Fibroblast of lung (primary cell): Measurements from ENCODE around the gene AKNA. TPM values are rescaled to one million over a fixed set of nuclear protein-coding genes. Genes with fewer than 3 reads are reported as not detected.

Experiments used
- DNase-seq, 2 donors: peaks; one replicate each; pipeline versions ENCODE4 v3.0.0 to v3.0.0-alpha.2; 2010; ENCODE audit warnings: low read depth in 2 of 2
- H2AFZ ChIP-seq: 2 replicates; pipeline ENCODE4 v1.5.1; 2012; ENCODE audit warnings: low read length, control low read depth, inconsistent platforms
- H3K27ac ChIP-seq: 2 replicates; pipeline ENCODE4 v1.5.1; 2011; ENCODE audit warnings: low read length, control low read depth; ENCODE audit not compliant: insufficient read depth
- H3K27me3 ChIP-seq: 2 replicates; pipeline ENCODE4 v1.5.1; 2011; ENCODE audit warnings: mild to moderate bottlenecking, low read length; ENCODE audit not compliant: control insufficient read depth, insufficient read depth
- H3K36me3 ChIP-seq: 2 replicates; pipeline ENCODE4 v1.5.1; 2011; ENCODE audit warnings: low read length; ENCODE audit not compliant: control insufficient read depth, insufficient read depth
- H3K4me1 ChIP-seq: 2 replicates; pipeline ENCODE4 v1.5.1; 2011; ENCODE audit warnings: low read length; ENCODE audit not compliant: control insufficient read depth, insufficient read depth; ENCODE audit errors: extremely low read depth
- H3K4me2 ChIP-seq: 2 replicates; pipeline ENCODE4 v1.5.1; 2011; ENCODE audit warnings: low read length, control low read depth; ENCODE audit not compliant: insufficient read depth; ENCODE audit errors: extremely low read depth
- H3K4me3 ChIP-seq, 4 experiments: fragments of 200-600 bp in 1 of 4; sonication (generic) in 1 of 4; replicated peaks in 1 of 4; 2 replicates each; pipeline ENCODE4 v1.5.1; 2011 to 2016; ENCODE audit warnings: low read length in 4 of 4, low read depth in 3 of 4, mild to moderate bottlenecking in 3 of 4, control low read depth in 2 of 4, inconsistent platforms in 1 of 4, mixed read lengths in 1 of 4; ENCODE audit not compliant: insufficient read depth in 1 of 4; ENCODE audit errors: control extremely low read depth in 1 of 4
- H3K79me2 ChIP-seq: 2 replicates; pipeline ENCODE4 v1.5.1; 2012; ENCODE audit warnings: mild to moderate bottlenecking, low read length, inconsistent platforms; ENCODE audit not compliant: control insufficient read depth, insufficient read depth
- H3K9ac ChIP-seq: 2 replicates; pipeline ENCODE4 v1.5.1; 2011; ENCODE audit warnings: mild to moderate bottlenecking, low read length, control low read depth; ENCODE audit not compliant: insufficient read depth
- H3K9me3 ChIP-seq: 2 replicates; pipeline ENCODE4 v1.5.1; 2012; ENCODE audit warnings: low read depth, low read length; ENCODE audit not compliant: control insufficient read depth, insufficient read depth
- H4K20me1 ChIP-seq: 2 replicates; pipeline ENCODE4 v1.5.1; 2011; ENCODE audit warnings: low read length; ENCODE audit not compliant: control insufficient read depth, insufficient read depth; ENCODE audit errors: extremely low read depth
- CTCF ChIP-seq, 2 donors: IDR thresholded peaks in 1 of 2; conservative IDR thresholded peaks in 1 of 2; 1 replicate in 1 of 2; 2 replicates in 1 of 2; pipeline ENCODE4 v1.5.1; 2011 to 2012; ENCODE audit warnings: low read length in 2 of 2, control low read depth in 1 of 2, inconsistent platforms in 1 of 2, low read depth in 1 of 2, mild to moderate bottlenecking in 1 of 2
- EZH2 ChIP-seq: IDR thresholded peaks from 2 replicates; pipeline ENCODE4 v1.5.1; 2012; ENCODE audit warnings: low read length, control low read depth, mild to moderate bottlenecking; ENCODE audit errors: missing control alignments
- polyA plus RNA-seq, 2 donors: library from polyadenylated mRNA; depleted of rRNA in 1 of 2; stranded (reverse) in 1 of 2; unstranded in 1 of 2; fragments of >200 nt; gene quantifications; 2 replicates each; pipeline ENCODE4 v1.2.1, GENCODE V29; 2011 to 2012; ENCODE audit warnings: missing spikeins in 1 of 2
- total RNA-seq: library from RNA; depleted of rRNA; stranded (reverse); fragments of >200 nt; gene quantifications from 2 replicates; pipeline ENCODE4 v1.2.1, GENCODE V29; 2014

AKNA gene
- total and polyA plus RNA-seq, 2 donors (not counting 1 experiment from before 2014, with no cell fraction given): 5.6 to 19.3 TPM

- no peaks in the 10 kb centered on the region for H3K36me3 ChIP-seq
- TF ChIP-seq CTCF (conservative IDR thresholded peaks at IDR 0.05 in 1 of 2, IDR thresholded peaks at IDR 0.05 in 1 of 2; ENCODE audit: low read depth in 1 of 2, low read length in 2 of 2) (peak in 1 of 2 donors; percentile 27), EZH2 (no peak)
- H3K4me2 ChIP-seq: peak overlapping the region; percentile 48
- H3K4me1 ChIP-seq: peaks cover 29% of the 10 kb centered on the region
- H3K9me3 ChIP-seq: no peaks in the 10 kb centered on the region
- peak overlapping the region; percentile 39 for H2AFZ ChIP-seq
- H3K27me3 ChIP-seq: no peaks in the 10 kb centered on the region
- peak overlapping the region in 1 of 4 experiments; percentile 1 for H3K4me3 ChIP-seq
- no peaks in the 10 kb centered on the region for H4K20me1 ChIP-seq
- H3K27ac ChIP-seq: peak overlapping the region; percentile 74
- H3K79me2 ChIP-seq: peaks cover 12% of the 10 kb centered on the region
- H3K9ac ChIP-seq: peak overlapping the region; percentile 48
- DNase-seq: no peak
These were observed 4.9 kb downstream of the AKNA start for GRCh38 chr9:114382699-114383520.

GRCh38 chr9:114378883-114379282 lies 8.9 kb downstream of the AKNA start:
- TF ChIP-seq CTCF (conservative IDR thresholded peaks at IDR 0.05 in 1 of 2, IDR thresholded peaks at IDR 0.05 in 1 of 2; ENCODE audit: low read depth in 1 of 2, low read length in 2 of 2): no peak
- no peak for TF ChIP-seq EZH2
- no peak overlapping the region for H3K9ac ChIP-seq
- no peak overlapping the region for H3K27ac ChIP-seq
- H3K4me2 ChIP-seq: no peak overlapping the region
- DNase-seq: no peak
- no peak overlapping the region for H3K4me3 ChIP-seq
- H3K9me3 ChIP-seq: no peaks in the 10 kb centered on the region
- H2AFZ ChIP-seq: no peak overlapping the region
- H3K36me3 ChIP-seq: peaks cover 2% of the 10 kb centered on the region
- no peaks in the 10 kb centered on the region for H3K79me2 ChIP-seq
- H3K27me3 ChIP-seq: no peaks in the 10 kb centered on the region
- H3K4me1 ChIP-seq: peaks cover 10% of the 10 kb centered on the region
- no peaks in the 10 kb centered on the region for H4K20me1 ChIP-seq

GRCh38 chr9:114378016-114378415 lies 9.8 kb downstream of the AKNA start:
- Histone ChIP-seq H4K20me1 (no peaks in the 10 kb centered on the region), H2AFZ (no peak overlapping the region), H3K27ac (no peak overlapping the region), H3K9ac (no peak overlapping the region), H3K36me3 (peaks cover 2% of the 10 kb centered on the region), H3K4me3 (no peak overlapping the region), H3K79me2 (no peaks in the 10 kb centered on the region), H3K4me1 (peaks cover 3% of the 10 kb centered on the region), H3K9me3 (no peaks in the 10 kb centered on the region), H3K4me2 (no peak overlapping the region), H3K27me3 (no peaks in the 10 kb centered on the region)
- TF ChIP-seq CTCF (conservative IDR thresholded peaks at IDR 0.05 in 1 of 2, IDR thresholded peaks at IDR 0.05 in 1 of 2; ENCODE audit: low read depth in 1 of 2, low read length in 2 of 2) (no peak), EZH2 (no peak)
- DNase-seq: no peak
